Renal cortical epithelial cell (primary cell): ENCODE measurements around the gene BRD9. TPM values are rescaled to one million over a fixed set of nuclear protein-coding genes. Genes with fewer than 3 reads are reported as not detected.

Experiments used
- total RNA-seq: library from RNA; depleted of rRNA; stranded (reverse); fragments of >200 nt; gene quantifications from 2 replicates; pipeline ENCODE4 v1.2.3, GENCODE V29; 2014

The BRD9 gene
- total RNA-seq, 1 donor from 2014 or later = 45.4 TPM

Other genes with a start within 250 kb of the BRD9 start
- gene TPPP, start 199.4 kb downstream of the BRD9 start, total RNA-seq = 0.17 and 0.25 TPM in 2 replicates
- gene ZDHHC11B, start 108.1 kb downstream of the BRD9 start, total RNA-seq = not detected in 2 replicates
- gene ZDHHC11, start 41.8 kb downstream of the BRD9 start, total RNA-seq = under 0.01 and 2.3 TPM in 2 replicates
- gene TRIP13, start 83 bp upstream of the BRD9 start, total RNA-seq = 4.3 and 32.1 TPM in 2 replicates
- gene NKD2, start 116.0 kb upstream of the BRD9 start, total RNA-seq = 0.10 TPM in 1 of 2 replicates, not detected in the other
- 35.8 and 42.2 TPM in 2 replicates for gene SLC12A7, start 219.3 kb upstream of the BRD9 start, total RNA-seq